ENCODE results near the gene EPHB4. TPM values are rescaled to one million over a fixed set of nuclear protein-coding genes. Genes with fewer than 3 reads are reported as not detected.

The EPHB4 gene
- total RNA-seq, 1 experiment from 2014 or later = 120 TPM

- no peak for DNase-seq (ENCODE audit: low spot score)
- peaks cover 19% of the 10 kb centered on the region for H3K4me1 Mint-ChIP-seq
- ChIA-PET CTCF (interaction anchor here (1.2 to 2.2 kb wide), 2 partner anchors 74 to 169 kb away, joined by 9 to 14 read pairs; partner anchors contain the start of gene POP7), POLR2A (interaction anchor here (1.6 to 3.1 kb wide), 2 partner anchors 14 to 69 kb away, joined by 4 to 71 read pairs; partner anchors contain the start of gene UFSP1)
- no peaks in the 10 kb centered on the region for H3K9me3 Mint-ChIP-seq
- H3K4me3 Mint-ChIP-seq = peak overlapping the region; percentile 98
- peaks cover 80% of the 10 kb centered on the region for H3K36me3 Mint-ChIP-seq
- peak overlapping the region; percentile 99 for H3K27ac Mint-ChIP-seq
- H3K27me3 Mint-ChIP-seq (ENCODE audit: low read depth) = no peaks in the 10 kb centered on the region
- ATAC-seq = peak; percentile 4
- TF ChIP-seq AFF4 (CRISPR knock-in tag; IDR thresholded peaks at IDR 0.05; ENCODE audit: borderline replicate concordance) = no peak
- TF ChIP-seq NR1H2 (CRISPR knock-in tag; IDR thresholded peaks at IDR 0.05) = no peak
- TF ChIP-seq ELF4 (CRISPR knock-in tag; IDR thresholded peaks at IDR 0.05; ENCODE audit: low read depth) = no peak
- no peak for TF ChIP-seq ZNF512 (CRISPR knock-in tag; IDR thresholded peaks at IDR 0.05; ENCODE audit: borderline replicate concordance)
- TF ChIP-seq ZBTB21 (CRISPR knock-in tag; IDR thresholded peaks at IDR 0.05; ENCODE audit: borderline replicate concordance) = no peak
- no peak for TF ChIP-seq NFE2L1 (CRISPR knock-in tag; IDR thresholded peaks at IDR 0.05)
- TF ChIP-seq ATF1 (CRISPR knock-in tag; IDR thresholded peaks at IDR 0.05) = no peak
Measured at GRCh38 chr7:100874300-100874576, 46.9 kb upstream of the EPHB4 start.

- Mint-ChIP-seq H3K27ac (peak overlapping the region; percentile 99), H3K9me3 (no peaks in the 10 kb centered on the region), H3K4me3 (peak overlapping the region; percentile 98), H3K36me3 (peaks cover 78% of the 10 kb centered on the region), H3K27me3 (ENCODE audit: low read depth) (no peaks in the 10 kb centered on the region), H3K4me1 (peaks cover 19% of the 10 kb centered on the region)
- no peak for DNase-seq (ENCODE audit: low spot score)
- POLR2A ChIA-PET = interaction anchor here (1.6 to 3.1 kb wide), 2 partner anchors 15 to 69 kb away, joined by 4 to 71 read pairs; partner anchors contain the start of gene UFSP1
- CTCF ChIA-PET = interaction anchor here (2.2 kb wide), 1 partner anchor 73 kb away, joined by 14 read pairs; no protein-coding TSS in a partner anchor
- no peak for TF ChIP-seq IRF1 (CRISPR knock-in tag; IDR thresholded peaks at IDR 0.05)
- TF ChIP-seq ZNF121 (CRISPR knock-in tag; IDR thresholded peaks at IDR 0.05) = peak; percentile 99
- ATAC-seq = no peak
Measured at GRCh38 chr7:100873599-100874299, 46.4 kb upstream of the EPHB4 start.

- peak; percentile 42 for DNase-seq (ENCODE audit: low spot score)
- POLR2A ChIA-PET = interaction anchor here (2.1 kb wide), 1 partner anchor 16 kb away, joined by 6 read pairs; the partner anchor contains the start of gene SLC12A9
- Mint-ChIP-seq H3K27me3 (ENCODE audit: low read depth) (no peaks in the 10 kb centered on the region), H3K36me3 (peaks cover 32% of the 10 kb centered on the region), H3K4me1 (peaks cover 8% of the 10 kb centered on the region), H3K9me3 (no peaks in the 10 kb centered on the region), H3K4me3 (peak overlapping the region; percentile 92), H3K27ac (peak overlapping the region; percentile 89)
- CTCF ChIA-PET = no interaction called here
- ATAC-seq = peak; percentile 21
- TF ChIP-seq FOXK1 (CRISPR knock-in tag; IDR thresholded peaks at IDR 0.05) (0 out of 2 replicates have a peak, but pooled peaks have one; percentile 33), MAX (CRISPR knock-in tag; IDR thresholded peaks at IDR 0.05) (no peak), FOXP4 (CRISPR knock-in tag; IDR thresholded peaks at IDR 0.05) (0 out of 2 replicates have a peak, but pooled peaks have one; percentile 34), ZNF281 (CRISPR knock-in tag; IDR thresholded peaks at IDR 0.05) (no peak), USF1 (CRISPR knock-in tag; IDR thresholded peaks at IDR 0.05) (no peak), IRF2 (CRISPR knock-in tag; IDR thresholded peaks at IDR 0.05; ENCODE audit: borderline replicate concordance, low read depth) (no peak), NR2C2 (CRISPR knock-in tag; IDR thresholded peaks at IDR 0.05) (no peak)
Measured at GRCh38 chr7:100867776-100868485, 40.6 kb upstream of the EPHB4 start.
